ENCODE measurements around the gene TRPM3.

TRPM3 gene

DNA sequence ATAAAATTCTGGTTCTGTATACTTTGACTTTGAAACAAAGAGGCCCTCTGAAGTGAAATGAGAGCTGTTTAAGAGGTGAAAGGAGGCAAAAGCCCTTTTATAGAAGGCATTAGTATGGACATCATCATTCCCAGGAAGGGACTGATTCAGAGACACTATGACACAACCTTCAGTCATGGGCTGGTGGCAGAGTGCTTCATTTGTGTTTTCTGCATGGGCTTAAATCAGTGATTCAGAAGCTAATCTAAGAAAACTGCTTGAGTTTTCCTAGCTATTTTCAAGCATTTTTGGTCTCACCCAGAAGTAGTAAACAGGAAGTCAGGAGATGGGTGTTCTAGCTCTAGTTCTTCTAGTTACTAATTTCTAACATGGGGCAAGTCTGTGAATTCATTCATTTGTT lies 288.9 kb downstream of the TRPM3 start:
- ChIA-PET POLR2A (no interaction called here), CTCF (no interaction called here)
- no peaks in the 10 kb centered on the region for H3K9me3 ChIP-seq (ENCODE audit: control insufficient read depth, insufficient read depth, low read depth, low read length)
- H3K36me3 ChIP-seq (ENCODE audit: control insufficient read depth in 2 of 2, insufficient read depth in 1 of 2, low read length in 2 of 2): no peaks in the 10 kb centered on the region
- 0 out of 2 replicates have a peak, but pooled peaks cover 2% of the 10 kb centered on the region for H3K4me1 ChIP-seq (ENCODE audit: control insufficient read depth, insufficient read depth, low read length)
- TF ChIP-seq ZNF707 (tag by site-specific recombination; IDR thresholded peaks at IDR 0.05): no peak
- TF ChIP-seq ZBTB49 (tag by site-specific recombination; IDR thresholded peaks at IDR 0.05; ENCODE audit: low read depth): no peak
- no peak for TF ChIP-seq ZNF549 (tag by site-specific recombination; IDR thresholded peaks at IDR 0.05)
- TF ChIP-seq ZNF544 (tag by site-specific recombination; IDR thresholded peaks at IDR 0.05): no peak
- TF ChIP-seq ZBTB1 (tag by site-specific recombination; IDR thresholded peaks at IDR 0.05): no peak
- no peak for TF ChIP-seq MEIS1 (CRISPR knock-in tag; IDR thresholded peaks at IDR 0.05; ENCODE audit: borderline replicate concordance)
- TF ChIP-seq, protein P1, sequence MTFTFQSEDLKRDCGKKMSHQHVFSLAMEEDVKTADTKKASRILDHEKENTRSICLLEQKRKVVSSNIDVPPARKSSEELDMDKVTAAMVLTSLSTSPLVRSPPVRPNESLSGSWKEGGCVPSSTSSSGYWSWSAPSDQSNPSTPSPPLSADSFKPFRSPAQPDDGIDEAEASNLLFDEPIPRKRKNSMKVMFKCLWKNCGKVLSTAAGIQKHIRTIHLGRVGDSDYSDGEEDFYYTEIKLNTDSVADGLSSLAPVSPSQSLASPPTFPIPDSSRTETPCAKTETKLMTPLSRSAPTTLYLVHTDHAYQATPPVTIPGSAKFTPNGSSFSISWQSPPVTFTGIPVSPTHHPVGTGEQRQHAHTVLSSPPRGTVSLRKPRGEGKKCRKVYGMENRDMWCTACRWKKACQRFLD (tag by site-specific recombination; IDR thresholded peaks at IDR 0.05): no peak
- no peak for TF ChIP-seq ZNF76 (tag by site-specific recombination; IDR thresholded peaks at IDR 0.05; ENCODE audit: borderline replicate concordance, low read depth)
- no peak for TF ChIP-seq ZNF223 (tag by site-specific recombination; IDR thresholded peaks at IDR 0.05)
- TF ChIP-seq ZIC2 (tag by site-specific recombination; IDR thresholded peaks at IDR 0.05): no peak
- no peak for TF ChIP-seq ZSCAN5A (tag by site-specific recombination; IDR thresholded peaks at IDR 0.05)
- TF ChIP-seq ZNF354C (tag by site-specific recombination; IDR thresholded peaks at IDR 0.05; ENCODE audit: borderline replicate concordance, low read depth): no peak
- H3K27ac ChIP-seq (ENCODE audit: extremely low read depth, low read depth, low read length): no peak overlapping the region
- H3K4me3 ChIP-seq (ENCODE audit: low read depth, low read length): no peak overlapping the region

DNA sequence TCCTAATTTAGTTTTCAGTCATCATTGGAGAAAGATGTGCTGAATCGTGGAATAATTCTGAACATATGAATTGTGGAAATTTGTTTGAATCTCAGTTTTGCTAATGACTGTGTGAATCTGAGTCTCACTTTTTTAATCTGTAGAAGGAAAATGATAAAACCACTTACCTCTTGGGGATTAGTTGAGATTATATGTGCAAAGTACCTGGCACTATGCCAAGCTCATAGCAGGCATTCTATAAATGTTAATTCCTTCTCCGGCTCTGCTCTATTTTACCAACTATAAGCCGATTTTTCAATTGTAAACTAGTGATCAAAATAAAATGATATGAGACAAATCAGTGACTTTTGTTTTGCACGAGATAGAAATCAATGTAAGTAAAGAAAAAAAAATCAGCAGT lies 290.8 kb downstream of the TRPM3 start:
- POLR2A ChIA-PET: no interaction called here
- Histone ChIP-seq H3K4me1 (ENCODE audit: control insufficient read depth, insufficient read depth, low read length) (0 out of 2 replicates have a peak, but pooled peaks cover 2% of the 10 kb centered on the region), H3K27ac (ENCODE audit: extremely low read depth, low read depth, low read length) (no peak overlapping the region), H3K4me3 (ENCODE audit: low read depth, low read length) (no peak overlapping the region), H3K36me3 (ENCODE audit: control insufficient read depth in 2 of 2, insufficient read depth in 1 of 2, low read length in 2 of 2) (no peaks in the 10 kb centered on the region), H3K9me3 (ENCODE audit: control insufficient read depth, insufficient read depth, low read depth, low read length) (no peaks in the 10 kb centered on the region)
- CTCF ChIA-PET: interaction anchor here (0.5 to 0.8 kb wide), 2 partner anchors 22 to 619 kb away, joined by 3 read pairs; no protein-coding TSS in a partner anchor
- no peak for TF ChIP-seq ZNF155 (tag by site-specific recombination; IDR thresholded peaks at IDR 0.05)
- TF ChIP-seq ZNF658 (tag by site-specific recombination; IDR thresholded peaks at IDR 0.05): no peak
- no peak for TF ChIP-seq SP2 (tag by site-specific recombination; IDR thresholded peaks at IDR 0.05)
- TF ChIP-seq, protein P2, sequence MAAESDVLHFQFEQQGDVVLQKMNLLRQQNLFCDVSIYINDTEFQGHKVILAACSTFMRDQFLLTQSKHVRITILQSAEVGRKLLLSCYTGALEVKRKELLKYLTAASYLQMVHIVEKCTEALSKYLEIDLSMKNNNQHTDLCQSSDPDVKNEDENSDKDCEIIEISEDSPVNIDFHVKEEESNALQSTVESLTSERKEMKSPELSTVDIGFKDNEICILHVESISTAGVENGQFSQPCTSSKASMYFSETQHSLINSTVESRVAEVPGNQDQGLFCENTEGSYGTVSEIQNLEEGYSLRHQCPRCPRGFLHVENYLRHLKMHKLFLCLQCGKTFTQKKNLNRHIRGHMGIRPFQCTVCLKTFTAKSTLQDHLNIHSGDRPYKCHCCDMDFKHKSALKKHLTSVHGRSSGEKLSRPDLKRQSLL (tag by site-specific recombination; IDR thresholded peaks at IDR 0.05): peak; percentile 11; the same call in 1 of the 2 replicates
- peak; percentile 73; the same call in 1 of the 2 replicates for TF ChIP-seq ZNF660 (tag by site-specific recombination; IDR thresholded peaks at IDR 0.05)
- TF ChIP-seq ZNF473 (tag by site-specific recombination; IDR thresholded peaks at IDR 0.05): no peak
- no peak for TF ChIP-seq ZBTB49 (tag by site-specific recombination; IDR thresholded peaks at IDR 0.05; ENCODE audit: low read depth)
- TF ChIP-seq, protein P3, sequence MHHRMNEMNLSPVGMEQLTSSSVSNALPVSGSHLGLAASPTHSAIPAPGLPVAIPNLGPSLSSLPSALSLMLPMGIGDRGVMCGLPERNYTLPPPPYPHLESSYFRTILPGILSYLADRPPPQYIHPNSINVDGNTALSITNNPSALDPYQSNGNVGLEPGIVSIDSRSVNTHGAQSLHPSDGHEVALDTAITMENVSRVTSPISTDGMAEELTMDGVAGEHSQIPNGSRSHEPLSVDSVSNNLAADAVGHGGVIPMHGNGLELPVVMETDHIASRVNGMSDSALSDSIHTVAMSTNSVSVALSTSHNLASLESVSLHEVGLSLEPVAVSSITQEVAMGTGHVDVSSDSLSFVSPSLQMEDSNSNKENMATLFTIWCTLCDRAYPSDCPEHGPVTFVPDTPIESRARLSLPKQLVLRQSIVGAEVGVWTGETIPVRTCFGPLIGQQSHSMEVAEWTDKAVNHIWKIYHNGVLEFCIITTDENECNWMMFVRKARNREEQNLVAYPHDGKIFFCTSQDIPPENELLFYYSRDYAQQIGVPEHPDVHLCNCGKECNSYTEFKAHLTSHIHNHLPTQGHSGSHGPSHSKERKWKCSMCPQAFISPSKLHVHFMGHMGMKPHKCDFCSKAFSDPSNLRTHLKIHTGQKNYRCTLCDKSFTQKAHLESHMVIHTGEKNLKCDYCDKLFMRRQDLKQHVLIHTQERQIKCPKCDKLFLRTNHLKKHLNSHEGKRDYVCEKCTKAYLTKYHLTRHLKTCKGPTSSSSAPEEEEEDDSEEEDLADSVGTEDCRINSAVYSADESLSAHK (tag by site-specific recombination; IDR thresholded peaks at IDR 0.05): no peak
- no peak for TF ChIP-seq ZSCAN23 (tag by site-specific recombination; IDR thresholded peaks at IDR 0.05)
- TF ChIP-seq ZNF175 (tag by site-specific recombination; IDR thresholded peaks at IDR 0.05): no peak
- peak; percentile 82 for TF ChIP-seq ZNF549 (tag by site-specific recombination; IDR thresholded peaks at IDR 0.05)
- no peak for TF ChIP-seq EGR2 (tag by site-specific recombination; IDR thresholded peaks at IDR 0.05; ENCODE audit: low read depth)
- peak; percentile 83 for TF ChIP-seq ZNF350 (tag by site-specific recombination; IDR thresholded peaks at IDR 0.05)
- TF ChIP-seq ZNF664 (tag by site-specific recombination; IDR thresholded peaks at IDR 0.05): peak; percentile 96
- no peak for TF ChIP-seq ZNF747 (tag by site-specific recombination; IDR thresholded peaks at IDR 0.05)
